K562 (cell line): ENCODE measurements around the gene ADTRP. TPM values are rescaled to one million over a fixed set of nuclear protein-coding genes. Genes with fewer than 3 reads are reported as not detected.

Experiments
- ATAC-seq: fragments of 200-7000 bp; cut with Tn5 transposase; 3 replicates; pipeline ENCODE4 v1.9.1; 2020; ENCODE audit warnings: moderate library complexity
- BruUV-seq: library from RNA; stranded (reverse); fragments of 400-500 nt; replicated peaks from 2 replicates; lab custom pipeline; 2021; lab: Mats Ljungman, UMichigan
- CTCF ChIA-PET: fragments of 300-600 bp; formaldehyde crosslinking; extraction: SDS; loops from one replicate; lab custom pipeline; 2021; ENCODE audit warnings: low intra/inter-chr PET ratio; lab: Yijun Ruan, JAX
- POLR2A ChIA-PET: fragments of 300-600, 350-650 bp; sonication (Branson Sonifier 250); formaldehyde crosslinking; extraction: SDS; loops from one replicate; lab custom pipeline; 2021; ENCODE audit warnings: antibody characterized with exemption, inconsistent platforms; lab: Yijun Ruan, JAX
- DNase-seq, 4 experiments: peaks; one replicate each; pipeline versions ENCODE4 v3.0.0 to v3.0.0-alpha.2; 2011 to 2018; ENCODE audit warnings: low spot score in 3 of 4, mixed read lengths in 3 of 4; ENCODE audit errors: extremely low read depth in 1 of 4
- FAIRE-seq: peaks from 2 replicates; lab custom pipeline; 2011; peaks lifted over from hg19 to GRCh38; lab: Jason Lieb, UNC
- H2AFZ ChIP-seq: 2 replicates; pipeline ENCODE4 v1.6.0; 2011; ENCODE audit warnings: low read depth, low read length, control low read depth, inconsistent platforms
- H3K27ac ChIP-seq: fragments of 200-600 bp; 3 replicates; pipeline ENCODE4 v1.8.0; 2011; ENCODE audit warnings: low read depth, mild to moderate bottlenecking, control low read depth, inconsistent platforms, low read length, moderate library complexity, mixed read lengths; ENCODE audit errors: extremely low read depth
- H3K27me3 ChIP-seq, 2 experiments: fragments of 300-600 bp in 1 of 2; 2 replicates in 1 of 2; 3 replicates in 1 of 2; pipeline versions ENCODE4 v1.6.0 to v1.8.0; 2011; ENCODE audit warnings: inconsistent platforms in 2 of 2, low read length in 2 of 2, mild to moderate bottlenecking in 1 of 2, mixed read lengths in 1 of 2, moderate library complexity in 1 of 2; ENCODE audit not compliant: control insufficient read depth in 2 of 2, insufficient read depth in 2 of 2
- H3K36me3 ChIP-seq: fragments of 300-600 bp; 3 replicates; pipeline ENCODE4 v1.8.0; 2011; ENCODE audit warnings: mild to moderate bottlenecking, low read length, inconsistent platforms; ENCODE audit not compliant: control insufficient read depth, insufficient read depth
- H3K4me1 ChIP-seq, 2 experiments: fragments of 200-600 bp in 1 of 2; replicated peaks in 1 of 2; 2 replicates in 1 of 2; 3 replicates in 1 of 2; pipeline versions ENCODE4 v1.5.1 to v1.8.0; 2011; ENCODE audit warnings: inconsistent platforms in 2 of 2, low read length in 2 of 2, mild to moderate bottlenecking in 1 of 2, mixed read lengths in 1 of 2, moderate library complexity in 1 of 2; ENCODE audit not compliant: control insufficient read depth in 2 of 2, insufficient read depth in 2 of 2
- H3K4me2 ChIP-seq: 2 replicates; pipeline ENCODE4 v1.6.1; 2011; ENCODE audit warnings: low read length, control low read depth, inconsistent platforms, mixed read lengths; ENCODE audit not compliant: insufficient read depth
- H3K4me3 ChIP-seq: fragments of 200-600 bp; sonication (generic), shearing (Covaris generic); 2 replicates; pipeline ENCODE4 v1.5.1; 2016; ENCODE audit warnings: control low read depth, inconsistent platforms
- H3K79me2 ChIP-seq: fragments of 200-600 bp; 3 replicates; pipeline ENCODE4 v1.8.0; 2011; ENCODE audit warnings: low read length, inconsistent platforms; ENCODE audit not compliant: control insufficient read depth, insufficient read depth
- H3K9ac ChIP-seq, 2 experiments: 2 replicates each; pipeline versions ENCODE4 v1.6.0 to v1.6.1; 2011; ENCODE audit warnings: low read depth in 2 of 2, low read length in 2 of 2, control low read depth in 1 of 2, inconsistent platforms in 1 of 2, mild to moderate bottlenecking in 1 of 2, mixed read lengths in 1 of 2; ENCODE audit not compliant: insufficient read depth in 1 of 2
- H3K9me1 ChIP-seq: one replicate; pipeline ENCODE4 v1.6.0; 2011; ENCODE audit warnings: inconsistent platforms, mild to moderate bottlenecking, low read length, moderate library complexity; ENCODE audit not compliant: control insufficient read depth, insufficient read depth
- H3K9me3 ChIP-seq: replicated peaks from 2 replicates; pipeline ENCODE4 v1.5.1; 2011; ENCODE audit warnings: low read depth, low read length, inconsistent platforms; ENCODE audit not compliant: control insufficient read depth, insufficient read depth
- H4K20me1 ChIP-seq: replicated peaks from 2 replicates; pipeline ENCODE4 v1.6.1; 2011; ENCODE audit warnings: low read length, inconsistent platforms, mixed read lengths; ENCODE audit not compliant: control insufficient read depth, insufficient read depth
- CAMTA2 ChIP-seq: fragments of 250-450 bp; sonication (Bioruptor Pico); conservative IDR thresholded peaks from 2 replicates; pipeline ENCODE4 v1.5.1; 2022
- CHD4 ChIP-seq: fragments of 200-600 bp; sonication (generic); IDR thresholded peaks from 3 replicates; pipeline ENCODE4 v1.6.1; 2012; ENCODE audit warnings: low read depth, mild to moderate bottlenecking, mixed read lengths, low read length, inconsistent platforms; ENCODE audit not compliant: insufficient read depth, insufficient replicate concordance, poor library complexity, severe bottlenecking
- EP400 ChIP-seq: fragments of 450-650 bp; IDR thresholded peaks from 2 replicates; pipeline ENCODE4 v1.6.1; 2017; ENCODE audit warnings: antibody characterized with exemption, mild to moderate bottlenecking, moderate library complexity
- ETV1 ChIP-seq: fragments of 450-650 bp; conservative IDR thresholded peaks from 2 replicates; pipeline ENCODE4 v1.6.1; 2016; ENCODE audit warnings: missing genetic modification characterization, control low read depth, low read depth, missing compliant biosample characterization
- FOXJ2 ChIP-seq: fragments of 200-800 bp; sonication (Bioruptor generic); IDR thresholded peaks from 2 replicates; pipeline ENCODE4 v1.6.1; 2016; ENCODE audit warnings: missing genetic modification characterization, missing compliant biosample characterization
- GABPB2 ChIP-seq: fragments of 250-450 bp; sonication (Bioruptor Pico); conservative IDR thresholded peaks from 2 replicates; pipeline ENCODE4 v1.5.1; 2021; ENCODE audit warnings: mild to moderate bottlenecking
- MCM7 ChIP-seq, 2 experiments: fragments of 450-650 bp; IDR thresholded peaks; 2 replicates each; pipeline ENCODE4 v1.6.1; 2016 to 2018
- PYGO2 ChIP-seq: fragments of 450-650 bp; IDR thresholded peaks from 2 replicates; pipeline ENCODE4 v1.6.1; 2016; ENCODE audit warnings: mild to moderate bottlenecking, missing genetic modification characterization, moderate library complexity, missing compliant biosample characterization
- RBM17 ChIP-seq: fragments of 200-400 bp; formaldehyde crosslinking; IDR thresholded peaks from 2 replicates; pipeline ENCODE4 v1.6.1; 2017; ENCODE audit warnings: low read depth, mild to moderate bottlenecking, low read length, borderline replicate concordance
- SAFB ChIP-seq: fragments of 200-400 bp; formaldehyde crosslinking; IDR thresholded peaks from 2 replicates; pipeline ENCODE4 v1.6.1; 2017; ENCODE audit warnings: low read depth, low read length, borderline replicate concordance
- TAF1 ChIP-seq: IDR thresholded peaks from 2 replicates; pipeline ENCODE4 v1.6.1; 2011; ENCODE audit warnings: mild to moderate bottlenecking, low read length, moderate library complexity; ENCODE audit not compliant: insufficient read depth, control insufficient read depth, severe bottlenecking; ENCODE audit errors: extremely low read depth
- TARDBP ChIP-seq: fragments of 450-650 bp; IDR thresholded peaks from 2 replicates; pipeline ENCODE4 v1.6.1; 2016
- TCF3 ChIP-seq: sonication (generic); formaldehyde crosslinking; IDR thresholded peaks from 2 replicates; pipeline ENCODE4 v1.4.0; 2020; ENCODE audit warnings: mild to moderate bottlenecking, missing genetic modification reagents
- ZNF316 ChIP-seq: fragments of 450-650 bp; IDR thresholded peaks from 2 replicates; pipeline ENCODE4 v1.6.1; 2016
- WGBS: fragments of 100-300 bp; shearing (Covaris generic); methylation state at CpG from one replicate; pipeline ENCODE4 v1.1.6; 2016; ENCODE audit warnings: low coverage, mixed read lengths; ENCODE audit not compliant: insufficient coverage; ENCODE audit errors: missing lambda C conversion rate; 5-methylcytosine and 5-hydroxymethylcytosine counted together
- in situ Hi-C: fragments of 300-500 bp; cut with MboI; formaldehyde crosslinking; loops from 4 replicates; pipeline ENCODE4 v1.15.0; 2018; ENCODE audit warnings: inconsistent platforms, mixed read lengths
- intact Hi-C: fragments of 100-400 bp; cut with micrococcal nuclease; formaldehyde crosslinking; loops from 2 replicates; pipeline ENCODE4 v1.14.2; 2022
- polyA plus RNA-seq, 8 experiments: library from polyadenylated mRNA; depleted of rRNA in 4 of 8; stranded (reverse) in 5 of 8; unstranded in 3 of 8; fragments of >200 nt; fragmentation: Nextera tagmentation in 2 of 8; fragmentation: Illumina TruSeq in 1 of 8; extraction: Ambion mirVana in 2 of 8; extraction: Trizol in 1 of 8; gene quantifications; 2 replicates each; pipeline versions ENCODE4 v1.2.1 to v1.2.3, GENCODE V29; 2011 to 2014; ENCODE audit warnings: inconsistent platforms in 1 of 8, missing spikeins in 1 of 8
- total RNA-seq, 7 experiments: library from RNA; depleted of rRNA in 6 of 7; stranded (reverse); fragments of >200 nt in 6 of 7; fragmentation: Illumina TruSeq in 2 of 7; extraction: Trizol in 2 of 7; gene quantifications; 2 replicates each; pipeline versions ENCODE4 v1.2.1 to v1.2.3, GENCODE V29; 2011 to 2021; ENCODE audit warnings: low replicate concordance in 1 of 7
- TF ChIP-seq, protein P1 (sequence below): fragments of 250-450 bp; sonication (Bioruptor Pico); IDR thresholded peaks from 2 replicates; pipeline ENCODE4 v1.8.0; 2021; ENCODE audit warnings: moderate library complexity, mild to moderate bottlenecking, inconsistent platforms
- TF ChIP-seq, protein P2 (sequence below): fragments of 250-450 bp; sonication (Bioruptor Pico); IDR thresholded peaks from 2 replicates; pipeline ENCODE4 v1.5.0; 2021; ENCODE audit warnings: mild to moderate bottlenecking, moderate library complexity
- TF ChIP-seq, protein P3 (sequence below): fragments of 250-450 bp; sonication (Bioruptor Pico); IDR thresholded peaks from 2 replicates; pipeline ENCODE4 v1.4.0; 2020; ENCODE audit warnings: borderline replicate concordance

Gene ADTRP
- total and polyA plus RNA-seq, 9 of the 15 experiments (the other 6 are each of a cell fraction or from before 2014, with no cell fraction given), result 7.4 to 24.0 (median 13.6) TPM

GRCh38 chr6:11814819-11815218 lies 36.2 kb upstream of the ADTRP start:
- Histone ChIP-seq H3K9me1 (no peaks in the 10 kb centered on the region), H2AFZ (peak overlapping the region; percentile 57), H4K20me1 (no peaks in the 10 kb centered on the region), H3K79me2 (no peaks in the 10 kb centered on the region), H3K27me3 (no peaks in the 10 kb centered on the region), H3K4me3 (no peak overlapping the region), H3K9ac (no peak overlapping the region), H3K36me3 (no peaks in the 10 kb centered on the region), H3K9me3 (peaks cover 3% of the 10 kb centered on the region; the same call in 1 of the 2 replicates), H3K27ac (no peak overlapping the region), H3K4me2 (no peak overlapping the region), H3K4me1 (peaks cover 0 to 11% of the 10 kb centered on the region in 2 experiments; a peak in 2 of 5 replicates)
- DNase-seq (no peak), ATAC-seq (no peak), FAIRE-seq (no peak)
- ChIA-PET CTCF (no interaction called here), POLR2A (interaction anchor here (0.9 to 1.1 kb wide), 2 partner anchors 9 to 29 kb away, joined by 3 read pairs; no protein-coding TSS in a partner anchor)
- WGBS, result 65% methylated on average over 4 of the region's 4 CpGs
- intact Hi-C loops (loop anchor here (5.0 kb wide), 1 partner anchor 113 kb away; no protein-coding TSS in a partner anchor), in situ Hi-C loops (no loop called here)
- no TSS peak for BruUV-seq
- TF ChIP-seq TARDBP (no peak), SAFB (no peak), MCM7 (IDR thresholded peaks at IDR 0.05) (no peak), GABPB2 (CRISPR knock-in tag) (no peak), ETV1 (tag) (no peak), CAMTA2 (CRISPR knock-in tag) (no peak), RBM17 (no peak), ZNF316 (no peak), TCF3 (CRISPR knock-in tag) (no peak), CHD4 (no peak), FOXJ2 (tag) (no peak), PYGO2 (no peak), EP400 (no peak), TAF1 (no peak)
- TF ChIP-seq, protein P1, sequence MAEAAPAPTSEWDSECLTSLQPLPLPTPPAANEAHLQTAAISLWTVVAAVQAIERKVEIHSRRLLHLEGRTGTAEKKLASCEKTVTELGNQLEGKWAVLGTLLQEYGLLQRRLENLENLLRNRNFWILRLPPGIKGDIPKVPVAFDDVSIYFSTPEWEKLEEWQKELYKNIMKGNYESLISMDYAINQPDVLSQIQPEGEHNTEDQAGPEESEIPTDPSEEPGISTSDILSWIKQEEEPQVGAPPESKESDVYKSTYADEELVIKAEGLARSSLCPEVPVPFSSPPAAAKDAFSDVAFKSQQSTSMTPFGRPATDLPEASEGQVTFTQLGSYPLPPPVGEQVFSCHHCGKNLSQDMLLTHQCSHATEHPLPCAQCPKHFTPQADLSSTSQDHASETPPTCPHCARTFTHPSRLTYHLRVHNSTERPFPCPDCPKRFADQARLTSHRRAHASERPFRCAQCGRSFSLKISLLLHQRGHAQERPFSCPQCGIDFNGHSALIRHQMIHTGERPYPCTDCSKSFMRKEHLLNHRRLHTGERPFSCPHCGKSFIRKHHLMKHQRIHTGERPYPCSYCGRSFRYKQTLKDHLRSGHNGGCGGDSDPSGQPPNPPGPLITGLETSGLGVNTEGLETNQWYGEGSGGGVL (CRISPR knock-in tag), result no peak
- TF ChIP-seq, protein P2, sequence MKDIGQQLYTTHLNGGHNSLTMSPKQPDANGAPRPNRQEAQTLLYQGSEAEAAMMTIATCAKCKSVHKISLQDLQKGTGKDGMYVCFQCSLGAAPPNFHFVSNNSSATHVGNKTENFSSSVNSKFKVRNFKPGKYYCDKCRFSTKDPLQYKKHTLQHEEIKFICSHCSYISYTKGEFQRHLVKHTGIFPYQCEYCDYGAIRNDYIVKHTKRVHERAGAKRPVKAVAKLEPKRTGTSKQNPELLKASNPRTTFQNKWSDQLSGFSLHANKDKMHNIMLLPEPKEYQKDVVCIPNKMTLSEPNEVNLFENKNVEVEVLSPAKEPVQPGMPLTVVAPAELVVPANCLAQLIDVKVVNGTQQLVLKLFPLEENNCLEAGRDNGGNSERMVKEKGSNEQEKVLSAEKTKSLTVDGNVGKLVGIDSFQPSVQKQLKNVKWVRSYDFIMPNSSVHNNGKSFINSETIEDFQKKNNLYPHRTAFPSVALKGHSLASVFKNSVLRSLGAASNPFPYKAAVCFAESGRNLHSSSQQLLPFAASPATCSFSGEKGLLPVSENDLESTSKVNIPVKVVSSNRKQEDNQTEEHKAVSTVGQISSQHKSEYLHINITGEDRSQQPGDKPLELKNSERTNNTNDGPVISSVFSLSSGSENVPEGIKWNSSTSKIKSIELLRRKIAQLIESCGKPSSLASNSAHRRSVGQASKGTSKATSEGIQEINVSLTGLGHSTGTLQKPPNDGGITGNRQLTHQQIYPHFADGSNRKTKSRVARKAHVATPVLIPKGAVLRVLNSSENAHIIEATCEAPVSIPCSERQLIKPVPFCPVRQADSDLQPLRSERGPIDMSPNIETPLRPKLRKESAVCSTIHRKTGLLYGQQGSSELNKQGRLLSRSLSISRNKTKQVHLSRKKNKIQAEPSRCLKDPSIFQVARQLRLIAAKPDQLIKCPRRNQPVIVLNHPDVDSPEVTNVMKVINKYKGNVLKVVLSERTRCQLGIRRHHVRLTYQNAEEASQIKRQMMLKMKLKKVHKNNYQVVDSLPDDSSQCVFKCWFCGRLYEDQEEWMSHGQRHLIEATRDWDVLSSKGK (CRISPR knock-in tag), result no peak
- TF ChIP-seq, protein P3, sequence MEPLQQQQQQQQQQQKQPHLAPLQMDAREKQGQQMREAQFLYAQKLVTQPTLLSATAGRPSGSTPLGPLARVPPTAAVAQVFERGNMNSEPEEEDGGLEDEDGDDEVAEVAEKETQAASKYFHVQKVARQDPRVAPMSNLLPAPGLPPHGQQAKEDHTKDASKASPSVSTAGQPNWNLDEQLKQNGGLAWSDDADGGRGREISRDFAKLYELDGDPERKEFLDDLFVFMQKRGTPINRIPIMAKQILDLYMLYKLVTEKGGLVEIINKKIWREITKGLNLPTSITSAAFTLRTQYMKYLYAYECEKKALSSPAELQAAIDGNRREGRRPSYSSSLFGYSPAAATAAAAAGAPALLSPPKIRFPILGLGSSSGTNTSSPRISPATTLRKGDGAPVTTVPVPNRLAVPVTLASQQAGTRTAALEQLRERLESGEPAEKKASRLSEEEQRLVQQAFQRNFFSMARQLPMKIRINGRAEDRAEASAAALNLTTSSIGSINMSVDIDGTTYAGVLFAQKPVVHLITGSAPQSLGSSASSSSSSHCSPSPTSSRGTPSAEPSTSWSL (CRISPR knock-in tag), result no peak
